Measurements from ENCODE around the gene SEMA4G.

DNA sequence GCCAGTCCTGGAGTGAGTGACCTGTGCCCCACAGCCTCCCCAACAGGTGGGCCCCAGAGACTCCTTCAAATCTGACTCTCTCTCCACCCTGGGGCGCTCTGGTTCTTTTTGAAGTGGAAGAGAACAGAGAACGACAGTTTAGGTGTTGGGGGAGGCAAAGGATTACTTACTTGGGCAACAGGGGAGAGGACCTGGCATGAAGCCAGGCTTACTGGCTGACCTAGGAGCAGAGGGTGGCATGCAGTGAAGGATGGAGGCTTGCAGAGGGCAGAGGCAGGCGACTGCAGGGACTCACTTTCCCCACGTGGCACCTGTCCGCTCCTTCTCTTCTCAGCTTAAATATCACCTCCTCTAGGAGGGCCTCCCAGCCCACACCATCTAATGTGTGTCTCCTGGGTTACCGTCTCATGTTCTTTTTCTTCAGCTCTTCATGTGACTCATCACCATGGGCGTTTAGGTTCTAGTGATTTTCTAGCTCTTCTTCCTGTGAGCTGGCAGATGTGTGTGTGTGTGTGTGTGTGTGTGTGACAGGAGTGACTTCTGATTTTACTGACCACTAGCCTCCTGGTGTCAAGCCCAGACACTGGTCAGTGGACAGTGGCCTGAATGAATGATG lies 45.8 kb downstream of the SEMA4G start:
- TF ChIP-seq FOXM1 (IDR thresholded peaks at IDR 0.05; ENCODE audit: borderline replicate concordance) (no peak), HDGF (IDR thresholded peaks at IDR 0.05; ENCODE audit: borderline replicate concordance) (no peak), ELF4 (IDR thresholded peaks at IDR 0.05) (no peak), SP1 (IDR thresholded peaks at IDR 0.05) (no peak), ZNF384 (IDR thresholded peaks at IDR 0.05) (no peak), TARDBP (IDR thresholded peaks at IDR 0.05) (no peak), FOXK2 (IDR thresholded peaks at IDR 0.05) (no peak)
